CD1c-positive myeloid dendritic cell (primary cell): Measurements from ENCODE around the gene KAT5.
"Not testable (repeated sequence)": the region's sequence is repeated elsewhere in the genome, so short reads cannot be mapped to it uniquely, and the experiment has no call there.

Experiments
- DNase-seq: peaks from one replicate; pipeline ENCODE4 v3.0.0-alpha.2; 2016; ENCODE audit errors: extremely low spot score

The KAT5 gene

GRCh38 chr11:65744026-65744698 is 32.1 kb downstream of the KAT5 start:
- peak; percentile 50 for DNase-seq

GRCh38 chr11:65744699-65745042 is 32.6 kb downstream of the KAT5 start:
- no peak for DNase-seq

- no peak for DNase-seq
Observed at GRCh38 chr11:65745049-65745448, 33.0 kb downstream of the KAT5 start.

GRCh38 chr11:65762169-65762568 is 50.1 kb downstream of the KAT5 start:
- DNase-seq = not testable (repeated sequence)

GRCh38 chr11:65762816-65763215 is 50.8 kb downstream of the KAT5 start:
- not testable (repeated sequence) for DNase-seq

GRCh38 chr11:65764434-65764833 is 52.4 kb downstream of the KAT5 start:
- no peak for DNase-seq

GRCh38 chr11:65766535-65766934 is 54.5 kb downstream of the KAT5 start:
- DNase-seq = no peak

- no peak for DNase-seq
Observed at GRCh38 chr11:65767406-65767805, 55.4 kb downstream of the KAT5 start.

GRCh38 chr11:65767806-65768205 is 55.8 kb downstream of the KAT5 start:
- not testable (repeated sequence) for DNase-seq
